GM21390 (cell line): ENCODE data around the gene LDB3.

Experiments used
- ATAC-seq: cut with Tn5 transposase; IDR thresholded peaks from one replicate; pipeline ENCODE4 v1.9.1; 2021; ENCODE audit not compliant: unreplicated experiment

The LDB3 gene

GRCh38 chr10:86756511-86757112 lies 88.3 kb downstream of the LDB3 start, which contains the start of gene BMPR1A:
Gene BMPR1A, plus strand, starts transcription at chr10:86756619. Its CDS starts 119,400 bp downstream, at chr10:86876019.
- ATAC-seq = peak; percentile 32

DNA sequence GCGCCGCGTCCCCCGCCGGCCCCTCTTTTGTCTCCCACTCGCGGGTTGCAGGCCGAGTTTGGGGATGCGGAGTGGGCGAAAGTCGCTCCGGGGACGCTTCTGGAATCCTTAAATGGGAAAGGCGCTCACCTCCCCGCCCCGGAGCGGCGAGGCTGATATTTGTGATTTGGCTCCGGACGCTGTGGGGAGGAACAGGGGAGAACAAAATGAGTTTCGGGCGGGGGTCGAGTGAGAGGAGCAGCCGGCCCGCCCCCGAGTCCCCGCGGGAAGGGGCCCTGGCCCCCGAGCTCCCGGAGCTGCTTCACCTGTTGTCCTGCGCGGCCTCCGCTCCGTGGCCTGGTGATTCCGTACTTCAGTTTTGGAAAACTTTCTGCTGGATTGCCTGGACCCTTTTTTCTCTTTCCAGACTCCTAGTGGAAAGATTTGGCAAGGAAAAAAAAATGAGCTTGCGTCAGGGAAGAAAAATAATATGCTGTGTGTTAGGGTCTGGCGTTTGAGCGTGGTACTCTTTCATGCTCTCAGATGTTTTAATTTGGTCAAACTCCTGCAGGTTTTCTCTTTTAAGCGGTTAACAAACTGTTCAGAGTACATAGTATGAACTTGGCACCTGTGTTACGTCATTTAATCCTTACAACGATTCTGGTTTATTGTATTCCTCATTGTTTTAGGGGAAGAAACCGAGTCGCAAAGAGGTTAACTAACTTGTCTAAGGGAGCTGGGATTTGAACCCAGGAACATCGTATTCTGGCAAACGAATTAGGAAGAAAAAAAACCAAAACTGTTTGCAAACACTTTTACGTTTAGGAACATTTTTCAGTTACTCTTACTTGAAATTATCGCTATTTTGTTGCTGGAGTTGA lies 89.0 kb downstream of the LDB3 start:
- peak; percentile 4 for ATAC-seq

DNA sequence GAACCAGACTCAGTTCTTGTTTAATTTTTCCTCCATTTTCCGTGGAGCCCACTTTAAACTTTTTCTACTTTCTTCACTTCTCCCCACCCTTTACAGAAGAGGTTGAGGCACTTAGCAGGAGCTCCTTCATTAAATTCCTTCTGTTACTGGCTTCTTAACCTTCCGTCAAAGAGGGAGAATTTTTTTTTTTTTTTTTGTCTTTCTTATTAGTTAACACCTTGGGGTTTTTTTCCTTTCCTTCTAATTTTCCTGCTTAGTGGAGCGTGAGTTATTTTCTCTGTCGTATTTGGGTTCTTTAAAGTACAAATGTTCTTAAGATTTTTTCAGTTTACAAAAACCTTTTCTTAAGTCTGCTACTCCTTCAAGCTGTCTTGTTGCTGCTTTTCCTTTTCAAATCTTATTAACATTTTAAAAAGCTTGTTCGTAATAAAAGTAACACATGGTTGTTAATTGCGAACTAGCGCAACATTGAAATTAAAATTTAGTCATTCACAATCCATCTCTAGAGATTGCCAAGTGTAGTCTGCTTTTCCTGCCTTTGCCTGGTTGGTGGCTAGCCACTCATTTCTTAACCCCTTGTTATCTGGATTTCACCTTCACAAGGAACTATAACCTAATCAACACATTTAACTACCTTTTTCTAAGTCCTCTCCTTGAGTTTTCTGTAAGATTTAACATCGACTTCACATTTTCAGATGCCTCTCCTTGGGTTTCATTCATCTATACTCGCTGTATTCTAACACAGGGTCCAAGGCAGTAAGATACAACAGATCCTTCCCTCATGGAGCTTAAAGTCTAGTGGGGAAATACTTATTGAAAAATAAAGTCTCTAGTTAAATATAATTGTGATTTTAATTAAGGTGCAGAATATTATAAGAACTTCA lies 90.1 kb downstream of the LDB3 start:
- no peak for ATAC-seq

DNA sequence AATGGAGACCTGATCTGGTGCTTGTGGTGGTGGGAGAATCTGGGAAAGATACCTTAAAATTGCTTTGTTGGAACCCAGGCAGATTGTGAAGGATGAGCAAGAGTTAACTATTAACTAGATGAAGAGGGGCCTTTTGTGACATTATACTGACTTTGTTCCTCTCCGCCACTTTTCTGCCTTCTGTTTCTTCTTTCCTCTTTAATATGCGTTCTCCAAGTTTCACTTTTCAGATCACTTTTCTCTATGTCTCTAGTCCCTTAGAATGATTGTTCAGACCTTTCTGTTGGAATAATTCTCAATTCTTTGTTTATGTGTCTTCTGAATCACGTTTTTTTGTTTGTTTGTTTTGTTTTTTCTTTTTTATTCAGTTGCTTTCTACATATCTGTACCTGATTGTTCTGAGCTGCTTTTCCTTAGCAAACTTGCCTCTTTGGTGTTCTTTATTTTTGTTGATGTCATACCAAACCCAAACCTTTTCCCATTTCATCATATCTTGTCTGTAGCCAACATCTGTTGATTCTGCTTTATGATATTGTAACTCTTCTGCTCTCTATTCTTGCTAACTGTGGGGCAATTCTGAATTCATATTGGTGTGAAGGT lies 90.9 kb downstream of the LDB3 start:
- ATAC-seq = no peak

DNA sequence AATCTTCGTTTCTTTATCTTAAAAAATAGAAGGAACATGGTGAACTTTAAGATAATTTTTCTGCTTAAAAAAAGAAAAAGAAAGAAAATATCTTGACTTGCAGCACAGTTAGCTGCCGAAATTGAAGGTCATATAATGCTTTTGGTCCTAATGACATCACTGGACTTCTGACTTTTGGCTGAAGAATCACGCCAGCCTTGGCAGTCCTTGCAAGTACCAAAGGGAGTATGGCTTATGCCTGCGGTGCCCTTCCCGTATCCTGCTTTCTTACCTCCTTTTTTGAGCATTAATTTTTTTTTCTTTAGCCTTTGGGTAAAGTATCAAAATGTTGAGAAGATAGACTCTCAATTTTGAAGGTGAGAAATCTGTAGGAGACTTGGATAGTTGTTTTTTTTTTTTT lies 95.1 kb downstream of the LDB3 start:
- no peak for ATAC-seq

DNA sequence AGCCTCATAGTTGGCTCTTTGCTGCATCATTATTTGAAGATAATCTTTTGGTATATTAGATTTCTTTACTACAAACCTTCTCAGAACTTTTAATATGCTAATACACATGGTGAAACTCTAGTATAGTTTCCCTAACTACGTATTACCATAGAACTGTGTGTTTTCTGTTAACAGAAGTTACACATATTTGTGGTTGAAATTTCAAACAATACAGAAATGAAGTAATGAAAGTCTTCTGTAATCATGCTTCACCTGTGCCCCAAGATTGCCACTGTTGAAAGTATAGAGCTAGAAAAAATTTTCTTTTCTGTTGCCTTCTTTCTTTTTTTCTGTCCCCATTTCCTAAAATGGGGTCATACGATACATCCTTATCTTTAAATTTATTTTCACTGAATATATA lies 97.2 kb downstream of the LDB3 start:
- ATAC-seq = no peak

- no peak for ATAC-seq
Observed at GRCh38 chr10:86768412-86769062, 100.2 kb downstream of the LDB3 start.

- no peak for ATAC-seq
Observed at GRCh38 chr10:86769991-86770390, 101.7 kb downstream of the LDB3 start.

- ATAC-seq = peak; percentile 45
Observed at GRCh38 chr10:86770412-86770960, 102.2 kb downstream of the LDB3 start.

GRCh38 chr10:86773498-86773897 lies 105.2 kb downstream of the LDB3 start:
- ATAC-seq = no peak

GRCh38 chr10:86775056-86775869 lies 107.0 kb downstream of the LDB3 start:
- peak; percentile 76 for ATAC-seq

DNA sequence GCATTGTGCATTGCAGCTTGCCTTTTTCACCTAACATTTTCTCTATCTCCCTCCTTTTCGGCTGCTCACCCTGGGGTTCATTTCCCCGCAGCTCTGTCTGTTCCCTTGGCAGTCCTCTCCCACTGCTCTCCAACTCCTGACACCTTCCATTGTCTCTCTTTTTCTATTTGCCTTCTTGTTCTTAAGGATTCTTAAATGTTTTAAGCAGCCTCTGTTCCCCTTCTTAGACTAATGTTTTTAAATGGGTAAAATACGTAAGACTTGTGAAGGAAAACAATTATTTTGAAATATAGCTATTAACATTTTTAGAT lies 107.5 kb downstream of the LDB3 start:
- ATAC-seq = no peak

- no peak for ATAC-seq
Observed at GRCh38 chr10:86779220-86780017, 111.1 kb downstream of the LDB3 start.

GRCh38 chr10:86782701-86783418 lies 114.5 kb downstream of the LDB3 start:
- peak; percentile 81 for ATAC-seq

DNA sequence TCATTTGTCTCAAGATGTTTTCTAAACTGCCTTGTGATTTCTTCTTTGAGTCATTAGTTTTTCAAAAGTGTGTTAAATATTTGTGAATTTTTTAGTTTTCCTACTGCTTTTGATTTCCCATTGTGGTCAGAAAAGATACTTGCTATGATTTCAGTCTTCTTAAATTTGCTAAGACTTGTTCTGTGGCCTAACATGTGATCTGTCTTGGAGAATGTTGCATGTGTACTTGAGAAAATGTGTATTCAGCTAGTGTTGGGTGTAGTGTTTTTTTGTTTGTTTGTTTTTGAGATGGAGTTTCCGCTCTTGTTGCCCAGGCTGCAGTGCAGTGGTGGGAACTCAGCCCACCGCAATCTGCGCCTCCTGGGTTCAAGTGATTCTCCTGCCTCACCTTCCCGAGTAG lies 116.7 kb downstream of the LDB3 start:
- ATAC-seq = no peak
